Panc1 (cell line): Measurements from ENCODE around the gene KLF6.

ENCODE experiments used
- POLR2AphosphoS5 ChIP-seq: IDR thresholded peaks from 2 replicates; pipeline ENCODE4 v1.6.1; 2012; ENCODE audit warnings: mild to moderate bottlenecking, low read depth, low read length, moderate library complexity
- SIN3A ChIP-seq: IDR thresholded peaks from 2 replicates; pipeline ENCODE4 v1.6.1; 2012; ENCODE audit warnings: low read depth, mild to moderate bottlenecking, low read length, moderate library complexity, borderline replicate concordance; ENCODE audit not compliant: insufficient read depth
- TCF7L2 ChIP-seq: IDR thresholded peaks from 2 replicates; pipeline ENCODE4 v1.6.1; 2011; ENCODE audit warnings: mild to moderate bottlenecking, low read depth, low read length, inconsistent platforms
- TF ChIP-seq, protein P1 (sequence below): fragments of 450-650 bp; IDR thresholded peaks from 2 replicates; pipeline ENCODE4 v1.5.1; 2017; ENCODE audit warnings: mild to moderate bottlenecking
- TF ChIP-seq, protein P2 (sequence below), 2 experiments: IDR thresholded peaks; 2 replicates each; pipeline ENCODE4 v1.6.1; 2011 to 2012; ENCODE audit warnings: low read depth in 2 of 2, control low read depth in 1 of 2, low read length in 1 of 2, mild to moderate bottlenecking in 1 of 2, moderate library complexity in 1 of 2; ENCODE audit not compliant: insufficient read depth in 1 of 2

DNA sequence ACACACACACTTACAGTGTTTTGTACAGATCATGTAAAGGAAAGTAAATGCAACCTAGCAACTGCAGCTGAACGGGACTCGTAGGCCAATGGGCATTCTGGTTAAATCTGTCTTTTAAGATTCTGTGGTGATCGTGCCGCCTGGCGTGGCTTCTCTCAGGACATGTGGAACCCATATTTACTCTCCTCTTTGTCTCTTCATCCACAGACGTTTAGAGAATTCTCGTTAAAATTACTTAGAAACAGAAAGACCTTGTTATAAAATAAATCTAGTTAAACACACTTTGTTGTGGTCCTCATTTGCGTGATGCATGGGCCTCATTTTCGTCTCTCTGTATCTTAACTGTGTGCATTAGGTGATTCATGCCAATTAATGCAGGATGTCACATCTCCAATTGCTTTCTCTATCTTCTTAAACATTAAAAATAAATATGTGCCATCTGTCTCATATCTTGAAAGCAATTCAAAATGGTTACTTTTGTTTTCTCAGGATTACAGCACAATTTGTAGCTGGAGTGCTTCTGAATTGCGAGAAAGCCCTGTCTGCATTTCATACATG lies 11.5 kb downstream of the KLF6 start:
- TF ChIP-seq, protein P1, sequence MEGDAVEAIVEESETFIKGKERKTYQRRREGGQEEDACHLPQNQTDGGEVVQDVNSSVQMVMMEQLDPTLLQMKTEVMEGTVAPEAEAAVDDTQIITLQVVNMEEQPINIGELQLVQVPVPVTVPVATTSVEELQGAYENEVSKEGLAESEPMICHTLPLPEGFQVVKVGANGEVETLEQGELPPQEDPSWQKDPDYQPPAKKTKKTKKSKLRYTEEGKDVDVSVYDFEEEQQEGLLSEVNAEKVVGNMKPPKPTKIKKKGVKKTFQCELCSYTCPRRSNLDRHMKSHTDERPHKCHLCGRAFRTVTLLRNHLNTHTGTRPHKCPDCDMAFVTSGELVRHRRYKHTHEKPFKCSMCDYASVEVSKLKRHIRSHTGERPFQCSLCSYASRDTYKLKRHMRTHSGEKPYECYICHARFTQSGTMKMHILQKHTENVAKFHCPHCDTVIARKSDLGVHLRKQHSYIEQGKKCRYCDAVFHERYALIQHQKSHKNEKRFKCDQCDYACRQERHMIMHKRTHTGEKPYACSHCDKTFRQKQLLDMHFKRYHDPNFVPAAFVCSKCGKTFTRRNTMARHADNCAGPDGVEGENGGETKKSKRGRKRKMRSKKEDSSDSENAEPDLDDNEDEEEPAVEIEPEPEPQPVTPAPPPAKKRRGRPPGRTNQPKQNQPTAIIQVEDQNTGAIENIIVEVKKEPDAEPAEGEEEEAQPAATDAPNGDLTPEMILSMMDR, result no peak
- TF ChIP-seq, protein P2, sequence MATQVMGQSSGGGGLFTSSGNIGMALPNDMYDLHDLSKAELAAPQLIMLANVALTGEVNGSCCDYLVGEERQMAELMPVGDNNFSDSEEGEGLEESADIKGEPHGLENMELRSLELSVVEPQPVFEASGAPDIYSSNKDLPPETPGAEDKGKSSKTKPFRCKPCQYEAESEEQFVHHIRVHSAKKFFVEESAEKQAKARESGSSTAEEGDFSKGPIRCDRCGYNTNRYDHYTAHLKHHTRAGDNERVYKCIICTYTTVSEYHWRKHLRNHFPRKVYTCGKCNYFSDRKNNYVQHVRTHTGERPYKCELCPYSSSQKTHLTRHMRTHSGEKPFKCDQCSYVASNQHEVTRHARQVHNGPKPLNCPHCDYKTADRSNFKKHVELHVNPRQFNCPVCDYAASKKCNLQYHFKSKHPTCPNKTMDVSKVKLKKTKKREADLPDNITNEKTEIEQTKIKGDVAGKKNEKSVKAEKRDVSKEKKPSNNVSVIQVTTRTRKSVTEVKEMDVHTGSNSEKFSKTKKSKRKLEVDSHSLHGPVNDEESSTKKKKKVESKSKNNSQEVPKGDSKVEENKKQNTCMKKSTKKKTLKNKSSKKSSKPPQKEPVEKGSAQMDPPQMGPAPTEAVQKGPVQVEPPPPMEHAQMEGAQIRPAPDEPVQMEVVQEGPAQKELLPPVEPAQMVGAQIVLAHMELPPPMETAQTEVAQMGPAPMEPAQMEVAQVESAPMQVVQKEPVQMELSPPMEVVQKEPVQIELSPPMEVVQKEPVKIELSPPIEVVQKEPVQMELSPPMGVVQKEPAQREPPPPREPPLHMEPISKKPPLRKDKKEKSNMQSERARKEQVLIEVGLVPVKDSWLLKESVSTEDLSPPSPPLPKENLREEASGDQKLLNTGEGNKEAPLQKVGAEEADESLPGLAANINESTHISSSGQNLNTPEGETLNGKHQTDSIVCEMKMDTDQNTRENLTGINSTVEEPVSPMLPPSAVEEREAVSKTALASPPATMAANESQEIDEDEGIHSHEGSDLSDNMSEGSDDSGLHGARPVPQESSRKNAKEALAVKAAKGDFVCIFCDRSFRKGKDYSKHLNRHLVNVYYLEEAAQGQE (IDR thresholded peaks at IDR 0.05; ENCODE audit: insufficient read depth in 1 of 2, low read depth in 2 of 2, low read length in 1 of 2), result no peak
- TF ChIP-seq POLR2AphosphoS5 (peak; percentile 18; the same call in 1 of the 2 replicates), SIN3A (no peak), TCF7L2 (0 out of 2 replicates have a peak, but pooled peaks have one; percentile 31)
